IMR-90 (cell line): ENCODE results near the gene MYOM1. TPM values are rescaled to one million over a fixed set of nuclear protein-coding genes. Genes with fewer than 3 reads are reported as not detected.

ENCODE experiments used
- ATAC-seq: fragments of 200-7000 bp; cut with Tn5 transposase; 2 replicates; pipeline ENCODE4 v1.9.1; 2020; ENCODE audit warnings: low read depth, mild to moderate bottlenecking, moderate library complexity
- BruUV-seq: library from RNA; stranded (reverse); fragments of 400-500 nt; replicated peaks from 2 replicates; lab custom pipeline; 2021; lab: Mats Ljungman, UMichigan
- CTCF ChIA-PET: fragments of 300-600 bp; formaldehyde crosslinking; extraction: SDS; loops from one replicate; lab custom pipeline; 2021; ENCODE audit warnings: antibody characterized with exemption; lab: Yijun Ruan, JAX
- POLR2A ChIA-PET: fragments of 300-600 bp; sonication (Branson Sonifier 250); formaldehyde crosslinking; loops from one replicate; lab custom pipeline; 2022; ENCODE audit warnings: antibody characterized with exemption; ENCODE audit not compliant: unreplicated experiment; lab: Charles Lee
- DNase-seq: peaks from one replicate; pipeline ENCODE4 v3.0.0; 2013
- H2AFZ ChIP-seq: replicated peaks from 2 replicates; pipeline ENCODE3; 2013; ENCODE audit warnings: low read length, mild to moderate bottlenecking; ENCODE audit not compliant: poor library complexity
- H2AK5ac ChIP-seq: 2 replicates; pipeline ENCODE4 v1.6.1; 2013; ENCODE audit warnings: low read depth, low read length, inconsistent platforms
- H2AK9ac ChIP-seq: replicated peaks from 2 replicates; pipeline ENCODE3; 2013; ENCODE audit warnings: mild to moderate bottlenecking, low read depth, low read length, moderate library complexity; ENCODE audit not compliant: poor library complexity
- H2BK120ac ChIP-seq: 2 replicates; pipeline ENCODE4 v1.6.1; 2013; ENCODE audit warnings: low read depth, low read length, inconsistent platforms
- H2BK15ac ChIP-seq: 3 replicates; pipeline ENCODE4 v1.6.1; 2013; ENCODE audit warnings: low read depth, low read length, inconsistent platforms
- H2BK20ac ChIP-seq: 2 replicates; pipeline ENCODE4 v1.6.1; 2013; ENCODE audit warnings: low read depth, mild to moderate bottlenecking, inconsistent platforms, low read length, moderate library complexity
- H2BK5ac ChIP-seq: 2 replicates; pipeline ENCODE4 v1.6.1; 2013; ENCODE audit warnings: mild to moderate bottlenecking, low read depth, low read length, inconsistent platforms; ENCODE audit not compliant: poor library complexity, severe bottlenecking
- H3K14ac ChIP-seq: replicated peaks from 2 replicates; pipeline ENCODE4 v1.6.1; 2013; ENCODE audit warnings: low read depth, low read length, inconsistent platforms
- H3K18ac ChIP-seq: 2 replicates; pipeline ENCODE4 v1.6.1; 2013; ENCODE audit warnings: low read depth, low read length, control low read depth
- H3K23ac ChIP-seq: 2 replicates; pipeline ENCODE4 v1.6.1; 2013; ENCODE audit warnings: low read depth, low read length, inconsistent platforms
- H3K27ac ChIP-seq: 2 replicates; pipeline ENCODE4 v1.5.1; 2013; ENCODE audit warnings: mild to moderate bottlenecking, control low read depth, low read length; ENCODE audit not compliant: insufficient read depth
- H3K27me3 ChIP-seq: 2 replicates; pipeline ENCODE4 v1.6.1; 2013; ENCODE audit warnings: low read length; ENCODE audit not compliant: control insufficient read depth, insufficient read depth
- H3K36me3 ChIP-seq: 2 replicates; pipeline ENCODE4 v1.6.1; 2013; ENCODE audit warnings: low read length, mixed read lengths; ENCODE audit not compliant: control insufficient read depth, insufficient read depth
- H3K4ac ChIP-seq: 2 replicates; pipeline ENCODE4 v1.6.1; 2013; ENCODE audit warnings: low read depth, low read length, inconsistent platforms
- H3K4me1 ChIP-seq: 2 replicates; pipeline ENCODE4 v1.6.1; 2013; ENCODE audit warnings: low read length, mixed read lengths; ENCODE audit not compliant: control insufficient read depth, insufficient read depth
- H3K4me2 ChIP-seq: 2 replicates; pipeline ENCODE4 v1.6.1; 2013; ENCODE audit warnings: low read depth, mild to moderate bottlenecking, control low read depth, low read length, moderate library complexity
- H3K4me3 ChIP-seq: 2 replicates; pipeline ENCODE4 v1.5.1; 2013; ENCODE audit warnings: low read depth, mild to moderate bottlenecking, control low read depth, low read length, moderate library complexity; ENCODE audit not compliant: insufficient read depth
- H3K56ac ChIP-seq: 2 replicates; pipeline ENCODE4 v1.6.1; 2013; ENCODE audit warnings: low read length, inconsistent platforms; ENCODE audit not compliant: insufficient read depth; ENCODE audit errors: extremely low read depth
- H3K79me1 ChIP-seq, 2 experiments: 2 replicates each; pipeline ENCODE4 v1.6.1; 2013; ENCODE audit warnings: low read length in 2 of 2, inconsistent platforms in 1 of 2, low read depth in 1 of 2
- H3K9ac ChIP-seq: 2 replicates; pipeline ENCODE4 v1.6.1; 2013; ENCODE audit warnings: low read depth, low read length, control low read depth
- H3K9me1 ChIP-seq: 2 replicates; pipeline ENCODE4 v1.6.1; 2013; ENCODE audit warnings: low read length, inconsistent platforms; ENCODE audit not compliant: insufficient read depth
- H3K9me3 ChIP-seq: 2 replicates; pipeline ENCODE4 v1.6.1; 2013; ENCODE audit warnings: low read length; ENCODE audit not compliant: control insufficient read depth, insufficient read depth
- H4K20me1 ChIP-seq: 2 replicates; pipeline ENCODE4 v1.6.1; 2013; ENCODE audit warnings: low read length, inconsistent platforms; ENCODE audit not compliant: insufficient read depth
- H4K5ac ChIP-seq: 2 replicates; pipeline ENCODE4 v1.6.1; 2013; ENCODE audit warnings: mild to moderate bottlenecking, low read depth, low read length, control low read depth
- H4K8ac ChIP-seq, 2 experiments: 2 replicates each; pipeline ENCODE4 v1.6.1; 2013; ENCODE audit warnings: low read depth in 2 of 2, low read length in 2 of 2, control low read depth in 1 of 2, inconsistent platforms in 1 of 2
- H4K91ac ChIP-seq: 2 replicates; pipeline ENCODE4 v1.6.1; 2013; ENCODE audit warnings: low read depth, low read length, inconsistent platforms; ENCODE audit not compliant: insufficient read depth
- CHD1 ChIP-seq: IDR thresholded peaks from 2 replicates; pipeline ENCODE4 v1.6.1; 2012; ENCODE audit warnings: low read depth, low read length, improper control_type of control experiment
- FOS ChIP-seq: fragments of 150-350 bp; IDR thresholded peaks from 2 replicates; pipeline ENCODE4 v1.6.1; 2016; ENCODE audit warnings: low read depth, low read length
- MAFK ChIP-seq: IDR thresholded peaks from 2 replicates; pipeline ENCODE4 v1.6.1; 2012; ENCODE audit warnings: low read depth, low read length, improper control_type of control experiment
- MAZ ChIP-seq: IDR thresholded peaks from 2 replicates; pipeline ENCODE4 v1.6.1; 2012; ENCODE audit warnings: low read depth, mild to moderate bottlenecking, low read length, improper control_type of control experiment, moderate library complexity, borderline replicate concordance
- NFE2L2 ChIP-seq: fragments of 150-350 bp; IDR thresholded peaks from 2 replicates; pipeline ENCODE4 v1.6.1; 2016; ENCODE audit warnings: low read depth, mild to moderate bottlenecking, low read length
- RFX5 ChIP-seq: IDR thresholded peaks from 2 replicates; pipeline ENCODE4 v1.8.0; 2012; ENCODE audit warnings: low read depth, mild to moderate bottlenecking, low read length, moderate library complexity
- dilution Hi-C: fragments of 300-500 bp; cut with HindIII; formaldehyde crosslinking; loops from one replicate; pipeline ENCODE4 v1.14.3; 2018; ENCODE audit warnings: low sequenced_read_pairs; ENCODE audit not compliant: unreplicated experiment
- in situ Hi-C: fragments of 300-500 bp; cut with MboI; formaldehyde crosslinking; loops from 3 replicates; pipeline ENCODE4 v1.14.3; 2019; ENCODE audit warnings: low sequenced_read_pairs, inconsistent platforms, mixed read lengths
- intact Hi-C: fragments of 100-400 bp; cut with micrococcal nuclease; formaldehyde crosslinking; loops from 2 replicates; pipeline ENCODE4 v1.10.0; 2022
- polyA plus RNA-seq, 3 experiments: library from polyadenylated mRNA; depleted of rRNA; stranded (reverse); fragments of >200 nt; gene quantifications; 2 replicates each; pipeline ENCODE4 v1.2.3, GENCODE V29; 2012; ENCODE audit warnings: low replicate concordance in 1 of 3
- total RNA-seq: library from RNA; depleted of rRNA; stranded (reverse); fragments of >200 nt; gene quantifications from 2 replicates; pipeline ENCODE4 v1.2.3, GENCODE V29; 2012
- TF ChIP-seq, protein P1 (sequence below): conservative IDR thresholded peaks from 2 replicates; pipeline ENCODE4 v1.5.1; 2012; ENCODE audit warnings: mild to moderate bottlenecking, low read depth, low read length, improper control_type of control experiment

The MYOM1 gene
- total and polyA plus RNA-seq, 2 of the 4 experiments (the other 2 are of a cell fraction): under 0.01 to 0.10 TPM

DNA sequence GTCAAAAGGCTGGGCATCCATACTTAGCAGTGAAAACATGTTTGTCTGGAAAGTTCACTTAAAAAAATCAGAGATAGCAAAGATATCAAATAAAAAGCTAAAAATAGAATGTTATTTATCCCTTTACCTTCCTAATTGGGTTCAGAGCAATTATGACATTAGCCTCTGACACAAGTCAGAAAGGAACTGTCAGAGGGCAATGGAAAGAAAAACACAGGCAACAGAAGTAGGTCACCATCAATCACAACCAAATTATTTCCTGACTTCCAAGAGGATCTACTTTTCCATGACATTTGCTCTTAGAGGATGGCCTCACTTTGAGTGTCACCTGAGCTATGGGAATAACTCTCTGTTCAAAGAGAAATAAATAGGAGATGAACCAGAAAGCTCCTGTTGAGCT lies 27.5 kb downstream of the MYOM1 start:
- Histone ChIP-seq H3K18ac (no peak overlapping the region), H3K36me3 (no peaks in the 10 kb centered on the region), H3K27ac (no peak overlapping the region), H2BK20ac (no peak overlapping the region), H3K14ac (no peak overlapping the region), H3K4me2 (no peak overlapping the region), H3K4ac (no peak overlapping the region), H2AFZ (no peak overlapping the region), H4K5ac (no peak overlapping the region), H3K27me3 (peaks cover 12% of the 10 kb centered on the region), H3K4me3 (no peak overlapping the region), H3K23ac (no peak overlapping the region), H4K91ac (no peak overlapping the region), H3K56ac (no peak overlapping the region), H4K8ac (no peak overlapping the region), H3K79me1 (no peaks in the 10 kb centered on the region), H2BK120ac (no peak overlapping the region), H2BK5ac (no peak overlapping the region), H3K9me3 (no peaks in the 10 kb centered on the region), H4K20me1 (no peaks in the 10 kb centered on the region), H2AK9ac (no peak overlapping the region), H2BK15ac (no peak overlapping the region), H3K9me1 (no peaks in the 10 kb centered on the region), H3K9ac (no peak overlapping the region), H2AK5ac (no peak overlapping the region), H3K4me1 (no peaks in the 10 kb centered on the region)
- dilution Hi-C loops (no loop called here), intact Hi-C loops (no loop called here), in situ Hi-C loops (no loop called here)
- TF ChIP-seq RFX5 (no peak), MAZ (no peak), FOS (no peak), NFE2L2 (no peak), CHD1 (no peak), MAFK (no peak)
- TF ChIP-seq, protein P1, sequence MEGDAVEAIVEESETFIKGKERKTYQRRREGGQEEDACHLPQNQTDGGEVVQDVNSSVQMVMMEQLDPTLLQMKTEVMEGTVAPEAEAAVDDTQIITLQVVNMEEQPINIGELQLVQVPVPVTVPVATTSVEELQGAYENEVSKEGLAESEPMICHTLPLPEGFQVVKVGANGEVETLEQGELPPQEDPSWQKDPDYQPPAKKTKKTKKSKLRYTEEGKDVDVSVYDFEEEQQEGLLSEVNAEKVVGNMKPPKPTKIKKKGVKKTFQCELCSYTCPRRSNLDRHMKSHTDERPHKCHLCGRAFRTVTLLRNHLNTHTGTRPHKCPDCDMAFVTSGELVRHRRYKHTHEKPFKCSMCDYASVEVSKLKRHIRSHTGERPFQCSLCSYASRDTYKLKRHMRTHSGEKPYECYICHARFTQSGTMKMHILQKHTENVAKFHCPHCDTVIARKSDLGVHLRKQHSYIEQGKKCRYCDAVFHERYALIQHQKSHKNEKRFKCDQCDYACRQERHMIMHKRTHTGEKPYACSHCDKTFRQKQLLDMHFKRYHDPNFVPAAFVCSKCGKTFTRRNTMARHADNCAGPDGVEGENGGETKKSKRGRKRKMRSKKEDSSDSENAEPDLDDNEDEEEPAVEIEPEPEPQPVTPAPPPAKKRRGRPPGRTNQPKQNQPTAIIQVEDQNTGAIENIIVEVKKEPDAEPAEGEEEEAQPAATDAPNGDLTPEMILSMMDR: no peak
- no peak for ATAC-seq
- CTCF ChIA-PET: interaction anchor here (0.8 kb wide), 1 partner anchor 13 kb away, joined by 3 read pairs; no protein-coding TSS in a partner anchor
- POLR2A ChIA-PET: no interaction called here
- DNase-seq: no peak
- no TSS peak for BruUV-seq
